Stimulated activated CD4-positive, alpha-beta T cell treated with anti-CD3 and anti-CD28 coated beads, TNF-alpha, amount 100 ng/mL, for 1 hour (primary cell): ENCODE data around the gene TBC1D5.
A peak's percentile ranks its signal among the peaks of the same experiment; 100 is the strongest.

Experiments
- DNase-seq, 3 donors: peaks; one replicate each; pipeline ENCODE4 v3.0.0-alpha.2; 2020; ENCODE audit warnings: low read depth in 3 of 3, low spot score in 1 of 3

Gene TBC1D5

GRCh38 chr3:17235310-17235709 is 507.1 kb downstream of the TBC1D5 start:
- no peak for DNase-seq

DNA sequence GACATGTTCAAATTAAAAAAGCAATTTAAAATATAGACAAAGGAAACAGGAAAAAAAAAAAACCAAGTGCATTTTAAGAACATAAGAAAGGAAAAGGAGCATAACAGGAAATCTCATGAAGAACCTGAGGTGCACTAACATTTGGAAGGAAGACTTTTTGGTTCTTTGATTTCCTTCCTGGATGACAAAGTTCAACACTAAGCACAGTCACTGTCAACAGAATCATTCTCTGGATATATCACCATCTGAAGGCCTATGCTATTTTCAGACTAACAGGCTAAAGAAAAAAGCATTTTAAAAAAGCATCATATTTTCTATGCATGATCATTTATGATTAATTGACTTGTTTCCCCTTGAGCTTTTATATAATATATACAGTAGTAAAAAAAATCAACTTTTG is 508.0 kb downstream of the TBC1D5 start:
- no peak for DNase-seq

DNA sequence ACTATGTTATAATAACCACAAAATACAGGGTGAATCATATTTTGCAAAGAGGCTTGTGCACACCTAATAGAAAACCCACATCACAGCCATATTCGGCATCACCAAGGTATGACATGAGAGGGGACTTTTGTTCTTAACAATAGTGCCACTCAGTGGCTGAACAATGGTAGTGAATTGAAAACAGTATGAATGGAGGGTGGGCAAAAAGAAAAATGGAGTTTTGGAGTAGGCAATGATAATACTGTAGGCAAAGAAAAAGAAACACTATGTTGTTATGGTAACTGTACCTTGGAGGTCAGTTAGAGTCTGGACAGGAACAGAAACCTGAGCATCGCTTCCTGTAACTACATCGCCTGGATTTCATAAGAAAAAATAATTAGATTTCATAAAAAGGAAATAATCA is 509.0 kb downstream of the TBC1D5 start:
- DNase-seq = peak in 1 of 3 donors; percentile 15

DNA sequence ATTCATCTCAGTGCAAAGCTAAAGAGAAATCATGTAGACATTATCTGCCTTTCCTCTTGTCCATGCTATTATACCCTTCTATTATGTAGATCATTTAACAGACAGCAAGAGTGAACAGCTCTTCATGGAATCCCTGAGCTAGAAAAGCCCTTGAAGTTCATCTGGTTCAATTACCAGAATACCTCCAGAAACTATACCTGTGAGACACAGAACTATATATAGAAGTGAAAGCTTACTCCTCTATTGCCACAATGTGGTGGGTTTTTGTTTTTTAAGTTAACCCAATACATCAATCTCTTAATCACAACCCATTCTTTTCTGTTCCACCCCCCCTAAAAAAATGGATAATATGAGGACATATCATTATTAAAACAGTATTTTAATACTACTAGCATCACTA is 510.0 kb downstream of the TBC1D5 start:
- no peak for DNase-seq

- no peak for DNase-seq
These were observed 510.7 kb downstream of the TBC1D5 start for GRCh38 chr3:17231537-17232261.

GRCh38 chr3:17227472-17227871 is 515.0 kb downstream of the TBC1D5 start:
- DNase-seq = no peak

DNA sequence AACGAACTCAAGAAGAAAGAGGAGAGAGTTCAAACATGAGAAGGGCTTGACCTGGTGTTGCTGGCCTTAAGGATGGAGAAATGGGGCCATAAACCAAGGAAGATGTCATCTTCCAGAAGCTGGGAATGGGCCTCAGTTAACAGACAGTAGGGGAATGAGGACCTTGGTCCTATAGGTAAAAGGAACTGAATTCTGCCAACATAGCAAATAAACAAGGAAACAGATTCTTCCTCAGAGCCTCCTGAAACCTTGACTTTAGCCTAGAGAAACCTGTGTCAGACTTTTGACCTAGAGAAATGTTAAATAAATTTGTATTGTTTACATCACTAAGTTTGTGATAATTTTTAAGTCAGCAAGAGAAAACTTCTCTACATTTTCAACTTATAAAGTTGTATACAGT is 520.9 kb downstream of the TBC1D5 start:
- DNase-seq = no peak

GRCh38 chr3:17219593-17219992 is 522.8 kb downstream of the TBC1D5 start:
- DNase-seq = no peak

DNA sequence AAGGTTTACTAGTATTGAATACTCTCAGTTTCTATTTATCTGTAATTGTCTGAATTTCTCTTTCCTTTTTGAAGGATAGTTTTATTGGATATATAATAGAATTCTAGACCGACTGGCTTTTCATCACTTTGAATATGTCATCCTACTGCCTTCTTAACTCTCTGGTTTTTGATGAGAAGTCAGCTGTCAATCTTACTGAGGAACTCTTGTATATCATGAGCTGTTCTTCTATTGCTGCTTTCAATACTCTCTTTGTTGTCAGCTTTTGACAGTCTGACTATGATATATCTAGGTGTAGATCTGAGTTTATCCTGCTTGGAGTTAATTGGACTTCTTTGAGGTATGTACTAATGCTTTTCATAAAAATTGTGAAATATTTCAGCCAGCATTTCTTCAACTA is 523.8 kb downstream of the TBC1D5 start:
- no peak for DNase-seq

GRCh38 chr3:17217588-17217987 is 524.8 kb downstream of the TBC1D5 start:
- DNase-seq = no peak

GRCh38 chr3:17213102-17213501 is 529.3 kb downstream of the TBC1D5 start:
- no peak for DNase-seq

DNA sequence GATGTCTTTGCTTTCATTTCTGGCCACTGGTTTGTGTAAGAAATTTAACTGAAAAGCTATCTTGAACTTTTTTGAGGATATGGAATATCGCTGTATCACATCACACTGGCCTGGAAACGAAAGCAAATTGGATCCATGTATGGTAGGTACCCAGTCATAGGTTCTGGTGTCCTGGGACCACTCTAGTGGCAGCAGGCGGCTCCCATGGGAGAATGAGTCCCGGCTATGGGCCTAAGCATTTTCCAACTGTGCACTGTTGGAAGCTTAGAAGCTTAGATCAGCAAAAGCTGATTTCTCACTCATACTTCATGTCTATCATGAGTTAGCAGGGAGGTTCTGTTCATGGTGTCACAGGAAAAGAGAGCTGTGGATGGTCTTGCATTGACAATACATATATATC is 534.5 kb downstream of the TBC1D5 start:
- no peak for DNase-seq

GRCh38 chr3:17207019-17207418 is 535.4 kb downstream of the TBC1D5 start:
- DNase-seq = no peak

DNA sequence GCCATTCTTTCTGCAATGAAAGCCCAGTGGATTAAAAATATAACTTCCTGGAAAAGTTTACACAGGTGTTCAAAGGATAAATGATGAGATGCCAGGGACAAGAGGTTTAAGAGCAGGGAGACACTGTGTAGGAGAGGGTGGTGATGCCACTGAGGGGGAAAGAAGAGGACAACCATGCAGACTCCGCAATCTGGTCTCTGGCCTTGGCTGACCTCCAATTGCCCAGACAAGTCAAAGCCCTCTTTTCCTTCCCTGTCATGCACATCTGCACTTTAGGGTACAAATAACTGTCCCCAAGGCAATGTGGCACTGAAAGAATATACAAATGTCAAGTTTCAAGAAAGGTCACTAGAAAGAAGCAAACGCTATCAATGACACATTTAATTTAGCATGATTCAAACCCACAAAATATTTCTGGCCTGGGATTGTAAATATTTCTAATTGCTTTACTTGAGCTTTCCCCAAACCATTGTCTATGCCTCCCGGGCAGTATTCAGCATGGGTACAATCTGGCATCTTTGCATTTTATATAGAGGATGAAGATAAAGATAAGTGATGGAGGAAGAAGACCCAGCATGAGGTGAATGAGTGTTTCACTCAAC is 538.3 kb downstream of the TBC1D5 start:
- no peak for DNase-seq

DNA sequence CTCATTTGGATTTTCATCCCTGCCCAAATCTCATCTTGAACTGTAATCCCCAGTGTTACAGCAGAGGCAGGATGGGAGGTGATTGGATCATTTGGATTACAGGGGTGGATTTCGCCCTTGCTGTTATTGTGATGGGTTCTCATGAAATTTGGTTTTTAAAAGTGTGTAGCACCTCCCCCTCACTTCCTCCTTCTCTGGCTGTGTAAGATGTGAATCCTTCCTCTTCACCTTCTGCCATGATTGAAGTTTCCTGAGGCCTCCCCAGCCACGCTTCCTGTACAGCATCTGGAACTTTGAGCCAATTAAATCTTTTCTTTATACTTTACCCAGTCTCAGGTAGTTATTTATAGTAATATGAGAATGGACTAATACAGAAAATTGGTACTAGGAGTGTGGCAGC is 540.9 kb downstream of the TBC1D5 start:
- no peak for DNase-seq

DNA sequence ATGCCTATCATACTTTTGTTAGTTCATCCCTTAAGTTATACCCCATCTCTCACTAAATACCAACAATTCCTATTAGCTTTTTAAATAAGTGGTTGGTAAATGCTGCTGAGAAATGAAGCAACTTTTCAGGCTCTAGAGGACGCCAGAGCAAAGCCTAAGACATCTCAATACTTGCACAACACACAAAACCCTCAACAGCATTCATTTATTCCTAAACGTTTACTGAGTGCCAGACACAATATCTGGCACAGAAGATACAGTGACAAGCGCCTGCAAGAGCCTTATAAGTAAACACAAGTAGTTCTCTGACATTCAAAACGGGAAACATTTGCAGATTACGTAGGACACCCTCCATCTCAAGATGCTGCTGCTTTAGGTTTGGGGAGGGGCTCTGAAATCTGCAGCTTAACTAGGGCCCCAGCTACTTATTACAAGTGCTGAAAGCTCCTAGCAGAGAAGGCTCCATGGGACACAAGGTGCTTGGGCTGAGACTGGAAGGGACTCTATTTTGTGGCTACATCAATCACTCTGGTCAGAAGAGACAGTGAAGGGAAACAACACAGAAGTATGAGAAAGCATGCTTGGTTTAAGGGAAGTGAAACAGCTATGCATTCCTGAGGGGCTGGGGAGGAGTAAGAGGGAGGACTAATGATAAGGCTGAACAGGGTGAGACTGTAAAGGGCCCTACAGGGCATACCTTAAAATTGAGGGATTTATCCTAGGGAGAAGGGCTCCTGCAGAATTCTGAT is 546.4 kb downstream of the TBC1D5 start:
- DNase-seq = no peak

DNA sequence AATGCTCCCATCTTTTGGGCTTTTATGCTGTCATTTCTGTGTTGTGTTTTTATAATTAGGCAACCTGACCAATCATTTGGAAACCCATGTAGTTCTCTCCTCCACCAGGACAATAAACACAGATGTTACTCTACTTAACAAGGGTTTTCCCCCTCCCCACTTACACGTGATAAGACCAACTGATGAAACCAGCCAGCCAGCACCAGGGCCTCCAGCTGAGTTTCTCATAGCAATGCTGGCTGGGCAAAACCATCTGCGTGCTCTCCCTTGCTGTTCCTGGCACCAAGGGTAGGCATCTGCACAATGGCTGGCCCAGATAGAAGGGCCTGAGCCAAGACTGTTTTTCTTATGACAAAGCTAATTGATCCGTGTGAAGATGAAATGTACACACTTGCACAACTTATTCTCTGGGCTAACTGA is 547.2 kb downstream of the TBC1D5 start:
- no peak for DNase-seq

- DNase-seq = no peak
These were observed 548.3 kb downstream of the TBC1D5 start for GRCh38 chr3:17194116-17194515.

- no peak for DNase-seq
These were observed 549.4 kb downstream of the TBC1D5 start for GRCh38 chr3:17192995-17193394.

DNA sequence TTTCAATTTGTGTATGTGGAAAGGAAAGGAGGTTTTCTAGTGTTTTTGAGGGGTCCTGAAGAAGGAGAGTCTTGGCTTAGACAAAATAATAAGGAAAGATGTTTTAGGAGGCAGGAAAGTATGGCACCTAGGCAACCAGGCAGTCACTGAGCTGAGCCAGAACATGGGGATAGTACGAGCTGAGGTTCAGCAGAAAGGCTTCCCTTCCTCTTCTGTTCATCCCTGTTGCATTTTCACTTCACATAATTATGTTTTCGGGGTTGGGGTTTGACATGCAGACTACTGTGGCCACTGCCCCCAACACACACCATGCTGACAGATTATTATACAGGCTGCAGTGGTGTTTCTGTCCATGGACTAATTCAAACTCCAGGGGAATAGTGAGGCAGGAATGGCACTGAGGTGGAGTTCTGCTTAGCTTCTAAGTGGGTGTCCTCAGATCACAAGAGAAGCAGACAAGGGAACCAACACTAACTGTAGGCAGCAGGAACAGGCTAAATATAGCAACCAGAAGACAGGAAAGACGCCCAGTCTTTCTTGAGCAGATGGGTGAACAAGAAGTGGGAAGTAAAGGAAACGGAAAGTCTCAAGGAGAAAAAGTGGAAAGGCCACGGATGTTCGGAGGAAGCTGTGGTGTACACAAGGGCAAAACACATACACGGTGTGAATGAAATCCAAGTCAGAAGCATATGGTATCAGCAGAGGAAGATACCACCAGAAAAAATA is 551.9 kb downstream of the TBC1D5 start:
- DNase-seq = no peak

DNA sequence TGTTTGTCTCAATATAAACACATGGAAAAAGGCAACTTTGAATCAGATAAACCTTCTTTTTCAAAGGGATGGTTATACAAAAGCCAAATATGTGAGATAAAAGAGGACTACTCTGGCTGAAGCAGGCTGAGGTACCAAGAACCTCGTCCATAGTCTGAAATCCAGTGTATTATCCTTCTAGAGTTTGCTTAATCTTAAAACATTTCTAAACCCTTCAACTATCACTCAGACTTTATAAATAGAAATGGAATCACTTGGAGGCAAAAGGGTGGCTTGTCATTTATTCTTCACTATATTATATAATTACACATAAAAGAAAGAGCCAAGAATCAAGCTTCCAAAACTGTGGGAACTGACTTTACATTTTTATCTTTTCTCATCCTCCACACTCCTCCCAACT is 554.1 kb downstream of the TBC1D5 start:
- DNase-seq = no peak
